Measurements from ENCODE around the gene SAMD4A.
A peak's percentile ranks its signal among the peaks of the same experiment; 100 is the strongest.

The SAMD4A gene

DNA sequence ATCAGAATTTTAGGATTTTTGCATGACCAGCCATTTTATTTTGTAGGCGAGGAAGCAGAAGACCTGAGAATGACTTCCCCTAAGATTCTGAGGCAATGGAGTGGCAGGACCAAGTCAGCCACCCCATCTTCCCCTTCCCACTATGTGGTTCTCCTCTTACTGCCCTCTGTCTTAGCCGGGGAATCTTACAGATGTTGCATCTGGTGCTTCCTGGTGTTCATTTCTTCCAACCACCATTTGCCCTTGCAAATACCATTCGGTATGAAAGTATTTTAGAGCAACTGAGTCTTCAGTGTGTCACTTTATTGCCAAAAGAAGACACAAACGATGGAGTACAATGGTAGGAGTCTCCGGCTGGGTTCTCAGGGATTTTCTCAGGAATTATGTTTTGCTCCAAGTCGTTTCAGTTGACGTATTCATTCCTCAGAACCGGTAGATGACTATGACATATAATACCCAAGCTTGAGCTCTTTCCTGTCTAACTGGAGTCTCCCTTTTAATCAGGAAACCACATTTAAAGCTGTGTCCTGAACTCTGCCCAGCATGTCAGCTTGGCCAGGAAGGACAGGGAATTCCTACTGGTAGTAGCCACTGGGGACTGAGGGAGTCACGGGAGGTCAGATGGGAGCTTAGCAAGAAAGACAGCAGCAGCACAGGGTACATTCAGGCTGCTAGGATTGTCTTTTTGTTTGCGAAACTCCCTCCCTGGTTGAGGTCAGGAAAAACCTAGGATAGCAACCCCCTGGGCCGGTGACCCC lies 87.0 kb downstream of the SAMD4A start:
- peak; percentile 66 for DNase-seq (ENCODE audit: low spot score)
- FAIRE-seq, result peak; percentile 30

- FAIRE-seq (peak; percentile 58), DNase-seq (ENCODE audit: low spot score) (no peak)
These were observed 87.7 kb downstream of the SAMD4A start for GRCh38 chr14:54654605-54655004.

GRCh38 chr14:54658836-54659235 lies 91.9 kb downstream of the SAMD4A start:
- FAIRE-seq (no peak), DNase-seq (ENCODE audit: low spot score) (no peak)

GRCh38 chr14:54659365-54659764 lies 92.4 kb downstream of the SAMD4A start:
- DNase-seq (ENCODE audit: low spot score) (no peak), FAIRE-seq (no peak)

DNA sequence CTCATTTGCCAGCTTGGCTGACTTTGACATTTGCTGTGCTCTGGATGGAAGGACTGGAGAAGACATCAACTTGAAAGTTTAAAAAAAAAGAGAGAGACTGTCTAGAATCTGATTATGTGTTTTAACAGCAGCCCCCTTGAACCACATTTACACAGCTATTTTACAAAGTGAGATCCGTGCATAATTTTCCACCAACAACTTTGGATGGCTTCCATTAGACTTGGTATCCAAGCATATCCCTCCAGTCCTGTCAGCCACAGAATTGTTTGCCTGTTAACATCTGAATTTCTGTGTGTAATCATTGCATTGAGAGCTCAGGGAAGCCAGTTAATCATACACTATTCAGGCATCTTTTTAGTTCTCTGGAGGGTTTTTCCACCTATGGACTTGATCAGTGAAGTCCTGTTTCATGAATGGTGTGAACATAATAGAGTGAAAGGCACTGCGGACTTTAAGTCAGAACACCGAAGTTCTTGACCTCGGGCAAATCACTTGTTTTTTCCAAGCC lies 93.7 kb downstream of the SAMD4A start:
- no peak for FAIRE-seq
- DNase-seq (ENCODE audit: low spot score), result no peak

DNA sequence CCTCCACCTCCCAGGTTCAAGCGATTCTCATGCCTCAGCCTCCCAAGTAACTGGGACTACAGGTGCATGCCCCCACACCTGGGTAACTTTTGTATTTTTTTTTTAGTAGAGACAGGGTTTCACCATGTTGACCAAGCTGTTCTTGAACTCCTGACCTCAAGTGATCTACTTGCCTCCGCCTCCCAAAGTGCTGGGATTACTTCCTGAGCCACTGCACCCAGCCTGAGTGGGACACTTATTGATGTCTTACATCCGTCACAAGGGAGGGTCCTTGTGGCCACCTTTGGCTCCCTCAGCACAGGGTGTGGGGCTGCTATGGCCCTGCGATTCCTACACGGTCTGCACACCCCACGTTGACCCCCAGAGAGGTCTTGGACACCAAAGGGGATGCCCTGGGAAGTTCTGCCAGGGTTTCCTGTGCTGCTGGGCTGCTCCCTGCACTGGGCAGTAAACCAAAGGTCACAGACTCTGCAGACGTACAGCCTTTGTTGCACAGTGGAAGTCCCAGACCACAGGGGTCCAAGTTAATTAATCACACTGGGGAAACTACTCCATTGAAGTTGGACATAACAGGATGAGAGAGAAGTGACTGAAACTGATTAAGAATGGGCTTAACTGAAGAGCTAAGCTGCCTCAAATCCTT lies 95.7 kb downstream of the SAMD4A start:
- DNase-seq (ENCODE audit: low spot score) (no peak), FAIRE-seq (no peak)

- DNase-seq (ENCODE audit: low spot score) (no peak), FAIRE-seq (no peak)
These were observed 98.0 kb downstream of the SAMD4A start for GRCh38 chr14:54664961-54665360.

DNA sequence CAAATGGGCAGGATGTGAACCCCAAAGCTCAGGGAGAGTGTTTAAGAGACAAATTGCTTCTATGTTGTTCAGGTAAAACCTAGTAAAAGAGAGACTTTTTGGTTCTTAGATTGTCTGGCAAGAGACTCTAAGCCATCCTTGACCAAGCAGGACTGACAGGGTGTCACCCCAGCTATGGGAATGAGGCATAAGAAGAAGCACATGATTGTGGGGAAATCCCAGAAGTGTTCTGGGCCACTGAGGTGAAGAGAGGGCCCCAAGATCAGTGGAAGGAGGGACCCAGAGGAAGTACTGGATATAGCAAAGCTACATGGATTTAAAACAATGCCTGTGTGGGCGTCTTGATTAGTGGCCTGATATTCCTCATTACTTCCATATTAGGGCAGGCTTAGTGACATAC lies 99.0 kb downstream of the SAMD4A start:
- no peak for FAIRE-seq
- DNase-seq (ENCODE audit: low spot score), result no peak

DNA sequence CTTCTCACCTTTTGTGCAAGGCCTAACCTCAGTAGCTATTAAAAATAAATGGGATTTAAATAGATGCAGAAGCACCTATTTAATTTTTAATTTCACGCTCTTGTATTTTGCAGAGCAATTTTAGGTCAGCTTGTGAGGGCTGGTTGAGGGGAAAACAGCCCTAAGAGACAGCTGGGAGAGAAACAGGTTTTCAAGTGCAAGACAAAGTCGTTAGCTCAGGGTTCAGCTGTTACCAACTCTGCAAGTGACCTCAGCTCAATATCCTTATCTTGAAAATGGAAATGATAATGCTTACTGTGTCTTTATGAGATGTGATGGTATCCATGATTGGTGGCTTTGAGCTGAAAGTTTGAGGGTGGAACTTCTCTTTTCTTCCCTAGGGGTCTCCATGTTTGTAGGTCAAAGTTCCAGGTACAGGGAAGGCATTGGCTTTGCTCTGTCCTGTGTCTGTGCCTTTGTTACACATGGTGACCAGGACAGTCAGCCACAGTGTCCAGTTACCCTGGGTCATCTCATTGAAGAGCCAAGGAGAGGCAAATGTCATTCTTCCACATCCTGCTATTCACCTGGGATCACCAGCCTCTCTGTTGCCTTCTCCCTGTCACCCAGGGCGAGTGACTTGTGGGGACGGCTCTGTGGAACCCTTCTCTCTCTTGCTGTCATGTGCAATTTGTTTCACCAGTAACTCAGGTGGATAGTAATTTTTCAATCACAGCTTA lies 100.3 kb downstream of the SAMD4A start:
- FAIRE-seq, result no peak
- DNase-seq (ENCODE audit: low spot score), result no peak

DNA sequence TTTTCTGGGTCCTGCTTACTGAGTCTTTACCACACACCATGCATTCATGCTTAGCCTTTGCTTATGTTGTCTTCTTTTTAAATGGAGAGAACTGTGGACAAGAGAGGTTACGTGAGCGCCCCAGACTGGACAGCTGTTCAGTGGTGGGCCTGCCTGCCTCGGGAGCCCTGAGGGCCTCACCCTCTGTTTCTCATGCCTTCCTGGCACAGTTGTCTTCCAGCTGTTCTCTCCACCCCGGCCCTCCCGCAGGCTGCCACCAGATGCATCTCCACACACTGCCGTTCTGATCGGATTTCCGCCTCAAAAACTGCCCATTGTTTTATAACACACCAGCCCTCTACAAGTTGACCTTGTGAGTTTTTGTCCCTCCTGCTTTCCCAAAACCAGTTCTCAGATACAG lies 100.8 kb downstream of the SAMD4A start:
- DNase-seq (ENCODE audit: low spot score), result no peak

DNA sequence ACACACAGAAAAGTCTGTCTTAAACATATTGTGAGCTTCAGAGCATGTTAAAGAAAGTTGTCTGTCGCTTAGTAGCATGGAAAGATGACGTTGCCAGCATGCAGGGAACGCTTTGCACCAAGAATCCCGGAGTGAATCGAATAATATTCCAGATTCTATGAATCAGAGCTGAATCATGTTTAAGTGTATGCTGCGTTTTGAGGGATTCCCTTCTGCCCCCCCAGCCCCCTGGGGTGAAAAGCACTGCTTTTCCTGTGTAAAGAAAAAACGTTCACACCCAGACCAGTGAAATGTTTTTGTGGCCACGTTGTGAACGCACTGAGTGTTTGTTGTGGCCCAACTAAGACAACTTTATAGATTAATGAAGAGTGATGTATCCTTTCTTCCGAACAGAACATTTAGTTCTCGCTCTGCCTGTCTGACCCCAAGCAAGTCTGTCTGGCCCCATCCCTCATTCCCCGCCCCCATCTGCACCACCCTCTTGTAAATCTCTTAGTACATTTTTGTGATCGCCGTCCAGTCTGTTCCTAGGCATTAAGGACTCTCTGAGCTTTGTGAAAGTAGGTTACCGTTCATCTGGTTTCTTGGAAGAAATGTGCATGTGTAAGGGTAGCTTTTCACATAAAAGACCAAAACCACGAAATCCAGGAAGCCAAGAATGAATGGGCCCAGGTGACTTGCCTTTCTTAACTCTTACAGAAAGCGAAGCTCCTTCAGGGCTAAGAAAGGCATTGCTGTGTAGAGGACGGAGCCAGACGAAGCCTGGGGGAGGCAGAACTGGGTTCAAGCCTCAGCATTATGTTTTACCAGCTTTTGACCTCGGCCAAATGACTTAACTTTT lies 103.0 kb downstream of the SAMD4A start:
- FAIRE-seq (peak; percentile 61), DNase-seq (ENCODE audit: low spot score) (peak; percentile 51)

More for the DNA sequence above, 100.8 kb downstream of the SAMD4A start:
- FAIRE-seq, result peak; percentile 32

DNA sequence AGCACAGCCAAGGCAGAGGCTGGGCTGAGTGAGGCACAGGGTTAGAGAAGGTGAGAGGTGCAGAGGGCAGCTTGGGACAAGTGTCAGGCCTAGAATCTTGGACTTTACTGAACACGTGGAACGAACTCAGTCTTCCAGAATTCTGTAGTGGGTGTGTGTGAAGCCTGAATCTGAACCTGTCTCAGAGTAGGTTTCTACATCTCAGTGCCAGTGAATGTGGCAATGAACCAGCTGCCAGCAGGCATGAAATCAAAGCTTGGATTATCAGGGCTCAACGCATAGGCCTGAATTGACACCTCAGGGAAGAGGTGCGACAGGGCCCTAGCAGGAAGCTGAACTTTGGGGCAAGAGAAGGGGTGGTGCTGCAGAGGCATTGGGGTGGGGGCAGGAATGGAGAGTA lies 104.6 kb downstream of the SAMD4A start:
- DNase-seq (ENCODE audit: low spot score) (no peak), FAIRE-seq (no peak)

GRCh38 chr14:54672181-54672580 lies 105.3 kb downstream of the SAMD4A start:
- FAIRE-seq (no peak), DNase-seq (ENCODE audit: low spot score) (no peak)

DNA sequence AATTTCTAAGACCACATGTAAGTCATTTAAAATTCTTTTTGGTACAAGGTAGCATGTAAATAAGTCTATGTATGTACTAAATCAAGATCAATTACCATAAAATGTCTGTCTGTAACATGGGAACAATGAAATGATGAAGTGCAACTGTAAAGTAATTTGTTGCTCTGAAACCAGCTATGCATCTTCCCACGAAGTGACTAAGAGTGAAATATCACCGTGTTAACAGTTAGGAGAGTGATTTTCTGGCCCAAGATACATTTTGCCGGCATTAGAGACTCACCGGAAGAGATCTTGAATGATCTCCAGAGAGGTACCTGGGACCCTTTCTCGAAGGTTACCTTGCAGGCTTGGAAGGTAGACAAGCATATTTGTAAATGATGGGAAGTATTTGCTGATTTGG lies 105.8 kb downstream of the SAMD4A start:
- DNase-seq (ENCODE audit: low spot score), result no peak

GRCh38 chr14:54673193-54674045 lies 106.5 kb downstream of the SAMD4A start:
- peak; percentile 35 for FAIRE-seq
- no peak for DNase-seq (ENCODE audit: low spot score)

More for the DNA sequence above, 105.8 kb downstream of the SAMD4A start:
- peak; percentile 13 for FAIRE-seq

DNA sequence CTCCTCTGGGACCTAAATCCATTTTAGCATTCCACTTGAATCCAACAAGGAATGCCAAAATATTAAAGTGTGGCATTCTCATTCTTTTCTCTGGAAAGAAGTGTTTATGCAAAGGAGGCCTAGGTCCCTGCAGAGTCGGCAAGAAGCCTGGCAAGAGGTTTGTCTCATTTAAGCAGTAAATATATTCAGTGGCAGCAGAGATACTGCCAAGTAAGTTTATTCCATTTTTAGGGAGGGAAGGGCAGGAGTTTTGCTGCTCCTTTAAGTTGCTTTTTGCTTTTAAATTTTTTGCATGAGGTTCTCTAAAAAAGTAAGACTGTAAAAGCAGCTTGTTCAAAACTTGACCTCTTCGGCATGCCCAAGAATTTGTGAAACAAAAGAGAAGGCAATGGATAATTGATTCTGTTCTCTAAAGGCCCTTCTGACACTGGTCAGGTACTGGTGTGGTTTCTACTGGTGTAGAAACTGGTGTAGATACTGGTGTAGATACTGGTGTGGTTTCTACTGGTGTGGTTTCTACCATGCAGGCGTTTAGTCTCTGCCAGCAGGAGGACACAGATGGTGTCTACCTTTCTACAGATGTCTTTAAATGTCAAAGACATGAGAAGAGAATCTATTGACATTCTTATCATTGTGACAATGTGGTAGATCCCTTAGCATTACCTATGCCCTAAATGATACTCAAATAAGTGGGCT lies 107.3 kb downstream of the SAMD4A start:
- no peak for DNase-seq (ENCODE audit: low spot score)
- peak; percentile 5 for FAIRE-seq

- no peak for DNase-seq (ENCODE audit: low spot score)
- FAIRE-seq, result no peak
These were observed 108.6 kb downstream of the SAMD4A start for GRCh38 chr14:54675236-54676128.

All from urothelium cell line (cell line).